Stimulated activated effector memory CD8-positive, alpha-beta T cell treated with anti-CD3 and anti-CD28 coated beads, Interleukin-12 subunit alpha, Interleukin-12 subunit beta, amount 100 ng/mL, for 72 hours (primary cell): ENCODE measurements around the gene CCDC85C.
A peak's percentile ranks its signal among the peaks of the same experiment; 100 is the strongest.

ENCODE experiments used
- ATAC-seq: fragments of 150-1000 bp; cut with Tn5 transposase; 2 replicates; pipeline ENCODE4 v1.10.0; 2021
- DNase-seq, 2 donors: peaks; one replicate each; pipeline ENCODE4 v3.0.0; 2021 to 2022; ENCODE audit warnings: low spot score in 2 of 2
- H3K27ac Mint-ChIP-seq: one replicate; pipeline ENCODE4 v1.8.0; 2022; ENCODE audit warnings: mild to moderate bottlenecking, mixed read lengths
- H3K36me3 Mint-ChIP-seq: one replicate; pipeline ENCODE4 v1.8.0; 2022; ENCODE audit warnings: mild to moderate bottlenecking, mixed read lengths
- H3K4me1 Mint-ChIP-seq: one replicate; pipeline ENCODE4 v1.8.0; 2022; ENCODE audit warnings: mixed read lengths
- H3K4me3 Mint-ChIP-seq: one replicate; pipeline ENCODE4 v1.8.0; 2022; ENCODE audit warnings: mild to moderate bottlenecking, mixed read lengths
- H3K9me3 Mint-ChIP-seq: one replicate; pipeline ENCODE4 v1.8.0; 2022; ENCODE audit warnings: mixed read lengths

The CCDC85C gene

DNA sequence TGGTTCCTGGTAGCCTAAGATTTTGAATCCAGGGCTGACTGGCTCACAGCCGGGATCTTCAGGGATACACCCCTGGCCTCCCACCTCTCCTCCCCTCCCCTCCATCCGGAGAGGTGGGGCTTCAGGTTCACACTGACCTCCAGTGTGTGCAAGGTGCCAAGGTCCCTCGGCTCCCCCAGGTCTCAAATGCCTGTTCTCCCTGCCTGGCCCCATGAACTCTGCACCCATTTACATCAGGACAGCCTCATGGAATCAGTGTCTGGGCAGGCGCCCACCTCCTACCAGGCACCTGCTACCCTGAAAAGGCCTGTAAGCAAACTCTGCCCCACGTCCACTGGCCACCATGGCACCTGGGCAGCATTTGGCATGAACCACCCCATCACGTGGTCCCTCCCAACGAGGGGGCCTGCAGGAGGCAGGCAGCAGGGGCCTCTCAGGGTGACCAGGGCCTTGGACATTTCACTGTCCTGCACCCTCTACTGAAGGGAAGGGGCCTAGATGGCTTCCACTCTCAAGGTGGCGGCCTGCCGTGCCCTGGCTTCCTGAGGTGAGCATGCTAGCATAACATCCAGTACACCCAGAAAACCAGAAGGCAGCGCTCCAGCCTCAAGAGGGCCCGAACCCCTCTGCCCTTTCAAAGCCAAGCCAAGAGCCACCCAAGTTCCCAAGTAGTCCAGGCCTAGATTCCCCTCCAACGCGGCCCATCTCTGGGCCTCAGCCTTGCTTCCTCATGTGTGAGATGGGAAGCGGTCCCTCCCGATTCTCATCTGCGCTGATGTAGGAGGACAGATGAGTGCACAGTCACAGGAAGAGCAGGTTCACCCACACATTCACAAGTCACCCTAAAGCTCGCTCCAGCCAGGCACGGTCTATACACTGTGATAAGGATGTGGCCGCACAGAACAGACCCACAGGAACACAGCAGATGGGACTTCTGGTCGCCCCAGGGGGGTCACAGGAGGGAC is 37.3 kb downstream of the CCDC85C start:
- DNase-seq (no peak), ATAC-seq (no peak)
- Mint-ChIP-seq H3K27ac (no peak overlapping the region), H3K4me1 (peaks cover 24% of the 10 kb centered on the region), H3K36me3 (no peaks in the 10 kb centered on the region), H3K9me3 (no peaks in the 10 kb centered on the region), H3K4me3 (no peak overlapping the region)

DNA sequence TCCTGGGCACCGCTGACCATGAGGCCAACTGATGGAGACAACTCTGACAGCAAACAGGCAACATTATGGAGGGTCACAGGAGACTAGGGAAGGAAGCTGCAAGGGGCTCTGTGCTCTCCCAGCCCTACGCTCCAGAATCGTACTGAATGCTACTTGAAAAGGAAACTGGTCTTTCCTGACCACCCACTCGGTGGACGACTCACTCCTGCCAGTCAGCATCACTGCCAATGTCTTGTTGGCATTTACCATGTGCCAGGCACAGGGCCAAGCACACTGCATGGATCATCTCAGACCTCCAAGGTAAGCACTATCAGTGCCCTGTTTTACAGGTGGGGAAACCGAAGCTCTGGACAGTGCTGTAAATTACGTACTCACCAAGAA is 38.0 kb downstream of the CCDC85C start:
- Mint-ChIP-seq H3K36me3 (no peaks in the 10 kb centered on the region), H3K9me3 (no peaks in the 10 kb centered on the region), H3K4me1 (peaks cover 24% of the 10 kb centered on the region), H3K27ac (no peak overlapping the region), H3K4me3 (no peak overlapping the region)
- ATAC-seq = no peak
- DNase-seq = no peak

DNA sequence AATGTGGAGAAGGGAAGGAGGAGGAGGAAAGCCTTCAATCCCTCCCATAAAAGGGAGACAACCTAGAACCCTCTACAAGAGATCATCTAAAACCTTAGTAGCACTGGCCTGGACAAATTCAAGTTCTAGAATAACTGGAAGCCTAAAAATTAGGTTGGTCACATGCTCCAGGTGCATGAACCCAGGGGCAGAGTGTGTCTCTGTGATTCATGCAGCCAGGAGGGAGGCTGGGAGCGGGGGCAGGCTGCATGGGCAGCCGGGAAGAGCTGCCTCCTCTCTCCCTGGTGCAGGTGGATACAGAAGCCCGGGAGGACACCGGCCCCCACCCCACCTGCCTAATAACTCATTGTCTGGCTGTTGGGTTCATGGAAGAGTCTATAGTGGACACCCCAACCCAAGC is 38.6 kb downstream of the CCDC85C start:
- peaks cover 24% of the 10 kb centered on the region for H3K4me1 Mint-ChIP-seq
- H3K9me3 Mint-ChIP-seq = no peaks in the 10 kb centered on the region
- no peaks in the 10 kb centered on the region for H3K36me3 Mint-ChIP-seq
- H3K27ac Mint-ChIP-seq = no peak overlapping the region
- no peak overlapping the region for H3K4me3 Mint-ChIP-seq
- no peak for ATAC-seq
- DNase-seq = no peak

GRCh38 chr14:99564926-99565259 is 39.1 kb downstream of the CCDC85C start:
- H3K27ac Mint-ChIP-seq = no peak overlapping the region
- no peaks in the 10 kb centered on the region for H3K9me3 Mint-ChIP-seq
- H3K4me1 Mint-ChIP-seq = peaks cover 24% of the 10 kb centered on the region
- H3K4me3 Mint-ChIP-seq = no peak overlapping the region
- no peak for DNase-seq
- no peaks in the 10 kb centered on the region for H3K36me3 Mint-ChIP-seq
- ATAC-seq = no peak

GRCh38 chr14:99564256-99564925 is 39.6 kb downstream of the CCDC85C start:
- ATAC-seq (no peak), DNase-seq (no peak)
- Mint-ChIP-seq H3K4me3 (no peak overlapping the region), H3K4me1 (peaks cover 24% of the 10 kb centered on the region), H3K9me3 (no peaks in the 10 kb centered on the region), H3K36me3 (no peaks in the 10 kb centered on the region), H3K27ac (no peak overlapping the region)

GRCh38 chr14:99563749-99564129 is 40.3 kb downstream of the CCDC85C start:
- H3K4me3 Mint-ChIP-seq = no peak overlapping the region
- no peak for DNase-seq
- no peaks in the 10 kb centered on the region for H3K36me3 Mint-ChIP-seq
- no peak overlapping the region for H3K27ac Mint-ChIP-seq
- no peak for ATAC-seq
- H3K4me1 Mint-ChIP-seq = peaks cover 24% of the 10 kb centered on the region
- H3K9me3 Mint-ChIP-seq = no peaks in the 10 kb centered on the region

DNA sequence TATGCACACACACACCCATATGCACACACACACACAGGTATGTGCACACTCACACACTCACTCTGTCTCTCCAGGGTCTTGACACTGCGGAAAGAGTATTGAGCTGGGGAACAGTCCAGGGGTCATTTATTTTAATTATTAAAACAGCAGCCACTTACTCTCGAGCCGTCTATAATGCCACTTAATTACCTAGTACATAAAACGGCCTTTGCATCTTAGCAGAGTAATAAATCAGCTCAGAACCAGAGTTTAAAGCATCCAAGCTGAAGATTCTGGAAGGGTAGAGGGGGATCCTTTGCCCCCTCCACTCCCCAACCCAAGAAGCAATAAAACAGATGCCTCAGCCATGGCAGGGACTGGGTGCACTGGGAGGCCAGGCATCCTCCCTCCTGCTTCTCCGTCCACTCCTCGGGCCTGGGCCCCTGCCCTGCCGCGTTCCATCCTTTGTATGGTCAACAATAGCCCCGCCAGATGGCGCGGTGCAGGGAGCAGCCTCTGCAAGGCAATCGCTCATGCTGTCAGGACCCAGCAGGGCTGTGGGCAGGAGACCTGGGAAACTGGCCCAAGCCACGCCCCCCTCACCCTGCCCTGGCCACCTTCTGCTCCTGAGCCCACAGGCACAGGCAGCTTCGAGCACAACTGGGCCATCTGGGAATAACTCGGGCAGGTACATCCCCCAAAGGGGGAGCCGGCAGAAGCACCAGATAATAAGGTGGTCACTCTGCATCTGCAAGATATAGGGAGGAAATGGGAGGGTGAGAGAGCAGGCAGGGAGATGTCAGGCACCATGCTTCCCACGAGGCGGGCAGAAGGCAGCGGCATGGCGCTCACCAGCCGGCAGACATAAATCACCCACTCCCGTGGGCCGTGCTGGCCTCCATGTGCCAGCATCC is 40.9 kb downstream of the CCDC85C start:
- Mint-ChIP-seq H3K27ac (no peak overlapping the region), H3K36me3 (no peaks in the 10 kb centered on the region), H3K4me1 (peaks cover 24% of the 10 kb centered on the region), H3K4me3 (no peak overlapping the region), H3K9me3 (no peaks in the 10 kb centered on the region)
- DNase-seq (no peak), ATAC-seq (no peak)

- Mint-ChIP-seq H3K36me3 (no peaks in the 10 kb centered on the region), H3K9me3 (no peaks in the 10 kb centered on the region), H3K4me3 (no peak overlapping the region), H3K4me1 (peaks cover 18% of the 10 kb centered on the region), H3K27ac (no peak overlapping the region)
- no peak for ATAC-seq
- DNase-seq = no peak
Measured at GRCh38 chr14:99561864-99562263, 42.1 kb downstream of the CCDC85C start.

GRCh38 chr14:99560922-99561683 is 42.9 kb downstream of the CCDC85C start:
- H3K27ac Mint-ChIP-seq = no peak overlapping the region
- H3K4me3 Mint-ChIP-seq = no peak overlapping the region
- H3K4me1 Mint-ChIP-seq = peaks cover 17% of the 10 kb centered on the region
- no peak for DNase-seq
- H3K9me3 Mint-ChIP-seq = no peaks in the 10 kb centered on the region
- H3K36me3 Mint-ChIP-seq = no peaks in the 10 kb centered on the region
- no peak for ATAC-seq

GRCh38 chr14:99560403-99560802 is 43.6 kb downstream of the CCDC85C start:
- Mint-ChIP-seq H3K4me1 (peaks cover 11% of the 10 kb centered on the region), H3K9me3 (no peaks in the 10 kb centered on the region), H3K27ac (no peak overlapping the region), H3K4me3 (no peak overlapping the region), H3K36me3 (no peaks in the 10 kb centered on the region)
- no peak for ATAC-seq
- DNase-seq = no peak

DNA sequence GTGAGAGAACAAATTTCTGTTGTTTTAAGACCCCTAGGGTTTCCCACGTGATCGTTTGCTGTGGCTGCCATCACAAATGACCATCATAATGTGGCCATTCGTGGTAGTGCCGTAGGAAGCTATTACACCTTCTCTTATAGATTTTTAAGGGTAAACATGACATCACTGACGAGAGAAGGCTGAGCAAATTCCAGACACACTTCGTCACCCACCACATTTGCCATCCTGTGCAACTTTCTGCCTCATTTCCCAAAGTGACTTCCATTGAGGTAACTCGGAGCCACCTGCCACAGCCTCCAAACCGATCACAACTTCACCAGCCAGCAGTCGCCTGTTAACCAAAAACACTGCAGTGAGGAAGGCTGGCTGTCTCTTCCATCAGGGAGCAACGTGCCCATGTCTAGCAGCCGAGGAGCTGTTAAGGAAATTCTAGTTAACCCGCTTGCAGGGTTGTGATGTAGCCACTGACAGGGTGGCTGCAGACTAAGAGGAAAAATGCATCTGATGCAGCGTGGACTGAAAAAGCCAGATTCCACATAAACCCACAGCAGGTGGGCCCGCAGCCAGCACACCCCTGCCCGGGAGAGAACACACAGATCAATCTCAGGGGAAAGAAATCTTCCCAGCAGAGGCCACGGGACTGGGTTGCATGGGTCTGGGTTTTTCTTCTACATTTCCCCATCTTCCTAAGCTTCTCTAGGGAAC is 44.6 kb downstream of the CCDC85C start:
- peak overlapping the region; percentile 43 for H3K27ac Mint-ChIP-seq

GRCh38 chr14:99556134-99556791 is 47.7 kb downstream of the CCDC85C start:
- H3K4me1 Mint-ChIP-seq = peaks cover 9% of the 10 kb centered on the region
- H3K9me3 Mint-ChIP-seq = no peaks in the 10 kb centered on the region
- DNase-seq = no peak
- H3K36me3 Mint-ChIP-seq = no peaks in the 10 kb centered on the region
- H3K4me3 Mint-ChIP-seq = no peak overlapping the region
- no peak for ATAC-seq
- peak overlapping the region; percentile 20 for H3K27ac Mint-ChIP-seq

More for the DNA sequence above, 44.6 kb downstream of the CCDC85C start:
- Mint-ChIP-seq H3K4me3 (no peak overlapping the region), H3K9me3 (no peaks in the 10 kb centered on the region), H3K36me3 (no peaks in the 10 kb centered on the region), H3K4me1 (peaks cover 7% of the 10 kb centered on the region)
- ATAC-seq (no peak), DNase-seq (no peak)

- DNase-seq (no peak), ATAC-seq (no peak)
- Mint-ChIP-seq H3K4me1 (peaks cover 23% of the 10 kb centered on the region), H3K36me3 (no peaks in the 10 kb centered on the region), H3K4me3 (no peak overlapping the region), H3K27ac (peak overlapping the region; percentile 20), H3K9me3 (no peaks in the 10 kb centered on the region)
Measured at GRCh38 chr14:99554757-99555531, 49.1 kb downstream of the CCDC85C start.
